Liver (tissue), 9 donors: ENCODE data around the gene DNPH1. TPM values are rescaled to one million over a fixed set of nuclear protein-coding genes. Genes with fewer than 3 reads are reported as not detected.

Experiments
- DNase-seq: peaks from one replicate; pipeline ENCODE4 v3.0.0-alpha.2; 2017; ENCODE audit warnings: low spot score
- H3K27ac ChIP-seq, 2 donors: one replicate each; pipeline ENCODE4 v1.7.0; 2013; ENCODE audit warnings: inconsistent platforms in 2 of 2, low read length in 2 of 2, control low read depth in 1 of 2, low read depth in 1 of 2, mild to moderate bottlenecking in 1 of 2
- H3K27me3 ChIP-seq, 4 donors: one replicate each; pipeline versions ENCODE4 v1.6.1 to v1.7.0; 2013; ENCODE audit warnings: low read length in 3 of 4, inconsistent platforms in 1 of 4, mild to moderate bottlenecking in 1 of 4, moderate library complexity in 1 of 4; ENCODE audit not compliant: control insufficient read depth in 4 of 4, insufficient read depth in 4 of 4
- H3K36me3 ChIP-seq, 4 donors: one replicate each; pipeline versions ENCODE4 v1.6.1 to v1.7.0; 2013; ENCODE audit warnings: low read length in 3 of 4, mild to moderate bottlenecking in 3 of 4, low read depth in 1 of 4, moderate library complexity in 1 of 4; ENCODE audit not compliant: control insufficient read depth in 4 of 4, insufficient read depth in 3 of 4
- H3K4me1 ChIP-seq, 4 donors: one replicate each; pipeline versions ENCODE4 v1.6.1 to v1.7.0; 2013; ENCODE audit warnings: low read length in 3 of 4, mild to moderate bottlenecking in 3 of 4, moderate library complexity in 1 of 4; ENCODE audit not compliant: control insufficient read depth in 4 of 4, insufficient read depth in 4 of 4
- H3K4me3 ChIP-seq, 3 donors: one replicate each; pipeline versions ENCODE4 v1.6.1 to v1.7.0; 2013; ENCODE audit warnings: low read length in 3 of 3, control low read depth in 1 of 3, low read depth in 1 of 3, mild to moderate bottlenecking in 1 of 3
- H3K9ac ChIP-seq, 2 donors: one replicate each; pipeline ENCODE4 v1.7.0; 2013; ENCODE audit warnings: low read length in 2 of 2, mild to moderate bottlenecking in 2 of 2, moderate library complexity in 2 of 2, control low read depth in 1 of 2, low read depth in 1 of 2
- H3K9me3 ChIP-seq, 4 donors: one replicate each; pipeline versions ENCODE4 v1.6.1 to v1.7.0; 2013; ENCODE audit warnings: low read length in 3 of 4; ENCODE audit not compliant: control insufficient read depth in 4 of 4
- EGR1 ChIP-seq, 2 donors: IDR thresholded peaks; 2 replicates each; pipeline ENCODE4 v1.6.1; 2016 to 2018; ENCODE audit warnings: antibody characterized with exemption in 2 of 2, low read depth in 2 of 2
- FOXA1 ChIP-seq: IDR thresholded peaks from 2 replicates; pipeline ENCODE4 v1.6.1; 2016; ENCODE audit warnings: antibody characterized with exemption
- HNF4A ChIP-seq, 2 donors: conservative IDR thresholded peaks; 2 replicates each; pipeline ENCODE4 v1.6.1; 2016; ENCODE audit warnings: antibody characterized with exemption in 2 of 2, mild to moderate bottlenecking in 2 of 2
- HNF4G ChIP-seq: IDR thresholded peaks from 2 replicates; pipeline ENCODE4 v1.6.1; 2016; ENCODE audit warnings: antibody characterized with exemption
- JUND ChIP-seq, 2 donors: IDR thresholded peaks; 2 replicates each; pipeline ENCODE4 v1.6.1; 2016; ENCODE audit warnings: antibody characterized with exemption in 2 of 2
- NR2F2 ChIP-seq: IDR thresholded peaks from 2 replicates; pipeline ENCODE4 v1.6.1; 2016; ENCODE audit warnings: antibody characterized with exemption
- RAD21 ChIP-seq, 2 donors: IDR thresholded peaks; 2 replicates each; pipeline ENCODE4 v1.6.1; 2016; ENCODE audit warnings: antibody characterized with exemption in 2 of 2, mild to moderate bottlenecking in 2 of 2
- RXRA ChIP-seq, 2 donors: IDR thresholded peaks; 2 replicates each; pipeline ENCODE4 v1.6.1; 2017 to 2018; ENCODE audit warnings: antibody characterized with exemption in 2 of 2, mild to moderate bottlenecking in 1 of 2
- TAF1 ChIP-seq: conservative IDR thresholded peaks from 2 replicates; pipeline ENCODE4 v1.6.1; 2016; ENCODE audit warnings: antibody characterized with exemption, mild to moderate bottlenecking
- WGBS: extraction: QIAGEN DNeasy Blood & Tissue Kit; methylation state at CpG from one replicate; pipeline ENCODE4 v1.1.7; 2013; 5-methylcytosine and 5-hydroxymethylcytosine counted together
- polyA plus RNA-seq, 2 donors: library from polyadenylated mRNA; stranded (reverse) in 1 of 2; unstranded in 1 of 2; fragments of 200-250 nt in 1 of 2; fragments of >200 nt in 1 of 2; fragmentation: Nextera tagmentation in 1 of 2; extraction: Ambion mirVana in 1 of 2; gene quantifications; one replicate each; pipeline versions ENCODE4 v1.2.1 to v1.2.3, GENCODE V29; 2013 to 2015
- total RNA-seq, 2 donors: library from RNA; depleted of rRNA; stranded (reverse); fragments of >200 nt; gene quantifications; one replicate each; pipeline ENCODE4 v1.2.3, GENCODE V29; 2014
- TF ChIP-seq, protein P1 (sequence below): fragments of 150-350 bp; IDR thresholded peaks from 2 replicates; pipeline ENCODE4 v1.5.1; 2017; ENCODE audit warnings: improper control_type of control experiment, low read depth, low read length; ENCODE audit not compliant: missing input control
- TF ChIP-seq, protein P2 (sequence below): IDR thresholded peaks from 2 replicates; pipeline ENCODE4 v1.6.1; 2016; ENCODE audit warnings: antibody characterized with exemption
- TF ChIP-seq, protein P3 (sequence below): IDR thresholded peaks from 2 replicates; pipeline ENCODE4 v1.6.1; 2016; ENCODE audit warnings: antibody characterized with exemption, mild to moderate bottlenecking
- TF ChIP-seq, protein P4 (sequence below): IDR thresholded peaks from 2 replicates; pipeline ENCODE4 v1.6.1; 2016; ENCODE audit warnings: antibody characterized with exemption
- donor health status: healthy.
- donor health status: healthy.
- donor health status: healthy.
- donor health status: healthy.
- donor health status: healthy.

The DNPH1 gene
- total and polyA plus RNA-seq, 4 donors, result 53.2 to 195 (median 103) TPM

DNA sequence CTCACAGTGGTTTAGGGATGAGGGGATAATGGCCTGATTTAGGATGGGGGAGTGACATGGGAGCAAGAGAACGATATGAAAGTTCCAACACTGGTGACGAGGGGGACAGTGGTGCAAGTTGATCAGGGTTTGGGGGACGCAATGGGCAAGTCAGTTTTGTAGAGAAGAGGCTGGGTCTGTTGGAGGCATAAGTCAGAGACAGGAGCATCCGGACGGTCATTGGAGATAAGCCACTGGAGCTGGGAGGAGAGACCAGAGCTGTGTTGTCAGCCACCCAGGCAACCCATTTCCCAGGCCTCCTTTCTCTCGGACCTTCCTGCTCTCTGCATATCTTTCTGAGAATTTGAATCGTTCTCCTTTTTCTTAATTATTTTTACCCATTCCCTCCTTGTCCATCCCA lies 9.5 kb downstream of the DNPH1 start:
- Histone ChIP-seq H3K9me3 (no peaks in the 10 kb centered on the region), H3K27me3 (no peaks in the 10 kb centered on the region), H3K27ac (no peak overlapping the region), H3K4me3 (no peak overlapping the region), H3K9ac (no peak overlapping the region), H3K4me1 (no peaks in the 10 kb centered on the region), H3K36me3 (peaks cover 10 to 42% (median 11%) of the 10 kb centered on the region in 4 donors)
- 97% methylated on average over 7 of the region's 7 CpGs for WGBS
- DNase-seq, result no peak
- TF ChIP-seq, protein P1, sequence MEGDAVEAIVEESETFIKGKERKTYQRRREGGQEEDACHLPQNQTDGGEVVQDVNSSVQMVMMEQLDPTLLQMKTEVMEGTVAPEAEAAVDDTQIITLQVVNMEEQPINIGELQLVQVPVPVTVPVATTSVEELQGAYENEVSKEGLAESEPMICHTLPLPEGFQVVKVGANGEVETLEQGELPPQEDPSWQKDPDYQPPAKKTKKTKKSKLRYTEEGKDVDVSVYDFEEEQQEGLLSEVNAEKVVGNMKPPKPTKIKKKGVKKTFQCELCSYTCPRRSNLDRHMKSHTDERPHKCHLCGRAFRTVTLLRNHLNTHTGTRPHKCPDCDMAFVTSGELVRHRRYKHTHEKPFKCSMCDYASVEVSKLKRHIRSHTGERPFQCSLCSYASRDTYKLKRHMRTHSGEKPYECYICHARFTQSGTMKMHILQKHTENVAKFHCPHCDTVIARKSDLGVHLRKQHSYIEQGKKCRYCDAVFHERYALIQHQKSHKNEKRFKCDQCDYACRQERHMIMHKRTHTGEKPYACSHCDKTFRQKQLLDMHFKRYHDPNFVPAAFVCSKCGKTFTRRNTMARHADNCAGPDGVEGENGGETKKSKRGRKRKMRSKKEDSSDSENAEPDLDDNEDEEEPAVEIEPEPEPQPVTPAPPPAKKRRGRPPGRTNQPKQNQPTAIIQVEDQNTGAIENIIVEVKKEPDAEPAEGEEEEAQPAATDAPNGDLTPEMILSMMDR, result no peak
- no peak for TF ChIP-seq EGR1 (IDR thresholded peaks at IDR 0.05; ENCODE audit: low read depth in 2 of 2)
- TF ChIP-seq, protein P2, sequence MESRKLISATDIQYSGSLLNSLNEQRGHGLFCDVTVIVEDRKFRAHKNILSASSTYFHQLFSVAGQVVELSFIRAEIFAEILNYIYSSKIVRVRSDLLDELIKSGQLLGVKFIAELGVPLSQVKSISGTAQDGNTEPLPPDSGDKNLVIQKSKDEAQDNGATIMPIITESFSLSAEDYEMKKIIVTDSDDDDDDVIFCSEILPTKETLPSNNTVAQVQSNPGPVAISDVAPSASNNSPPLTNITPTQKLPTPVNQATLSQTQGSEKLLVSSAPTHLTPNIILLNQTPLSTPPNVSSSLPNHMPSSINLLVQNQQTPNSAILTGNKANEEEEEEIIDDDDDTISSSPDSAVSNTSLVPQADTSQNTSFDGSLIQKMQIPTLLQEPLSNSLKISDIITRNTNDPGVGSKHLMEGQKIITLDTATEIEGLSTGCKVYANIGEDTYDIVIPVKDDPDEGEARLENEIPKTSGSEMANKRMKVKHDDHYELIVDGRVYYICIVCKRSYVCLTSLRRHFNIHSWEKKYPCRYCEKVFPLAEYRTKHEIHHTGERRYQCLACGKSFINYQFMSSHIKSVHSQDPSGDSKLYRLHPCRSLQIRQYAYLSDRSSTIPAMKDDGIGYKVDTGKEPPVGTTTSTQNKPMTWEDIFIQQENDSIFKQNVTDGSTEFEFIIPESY, result no peak
- no peak for TF ChIP-seq FOXA1
- TF ChIP-seq HNF4A (conservative IDR thresholded peaks at IDR 0.05), result no peak
- TF ChIP-seq RAD21 (IDR thresholded peaks at IDR 0.05), result no peak
- TF ChIP-seq RXRA (IDR thresholded peaks at IDR 0.05), result no peak
- TF ChIP-seq JUND (IDR thresholded peaks at IDR 0.05), result no peak
- TF ChIP-seq, protein P3, sequence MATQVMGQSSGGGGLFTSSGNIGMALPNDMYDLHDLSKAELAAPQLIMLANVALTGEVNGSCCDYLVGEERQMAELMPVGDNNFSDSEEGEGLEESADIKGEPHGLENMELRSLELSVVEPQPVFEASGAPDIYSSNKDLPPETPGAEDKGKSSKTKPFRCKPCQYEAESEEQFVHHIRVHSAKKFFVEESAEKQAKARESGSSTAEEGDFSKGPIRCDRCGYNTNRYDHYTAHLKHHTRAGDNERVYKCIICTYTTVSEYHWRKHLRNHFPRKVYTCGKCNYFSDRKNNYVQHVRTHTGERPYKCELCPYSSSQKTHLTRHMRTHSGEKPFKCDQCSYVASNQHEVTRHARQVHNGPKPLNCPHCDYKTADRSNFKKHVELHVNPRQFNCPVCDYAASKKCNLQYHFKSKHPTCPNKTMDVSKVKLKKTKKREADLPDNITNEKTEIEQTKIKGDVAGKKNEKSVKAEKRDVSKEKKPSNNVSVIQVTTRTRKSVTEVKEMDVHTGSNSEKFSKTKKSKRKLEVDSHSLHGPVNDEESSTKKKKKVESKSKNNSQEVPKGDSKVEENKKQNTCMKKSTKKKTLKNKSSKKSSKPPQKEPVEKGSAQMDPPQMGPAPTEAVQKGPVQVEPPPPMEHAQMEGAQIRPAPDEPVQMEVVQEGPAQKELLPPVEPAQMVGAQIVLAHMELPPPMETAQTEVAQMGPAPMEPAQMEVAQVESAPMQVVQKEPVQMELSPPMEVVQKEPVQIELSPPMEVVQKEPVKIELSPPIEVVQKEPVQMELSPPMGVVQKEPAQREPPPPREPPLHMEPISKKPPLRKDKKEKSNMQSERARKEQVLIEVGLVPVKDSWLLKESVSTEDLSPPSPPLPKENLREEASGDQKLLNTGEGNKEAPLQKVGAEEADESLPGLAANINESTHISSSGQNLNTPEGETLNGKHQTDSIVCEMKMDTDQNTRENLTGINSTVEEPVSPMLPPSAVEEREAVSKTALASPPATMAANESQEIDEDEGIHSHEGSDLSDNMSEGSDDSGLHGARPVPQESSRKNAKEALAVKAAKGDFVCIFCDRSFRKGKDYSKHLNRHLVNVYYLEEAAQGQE, result no peak
- no peak for TF ChIP-seq TAF1

DNA sequence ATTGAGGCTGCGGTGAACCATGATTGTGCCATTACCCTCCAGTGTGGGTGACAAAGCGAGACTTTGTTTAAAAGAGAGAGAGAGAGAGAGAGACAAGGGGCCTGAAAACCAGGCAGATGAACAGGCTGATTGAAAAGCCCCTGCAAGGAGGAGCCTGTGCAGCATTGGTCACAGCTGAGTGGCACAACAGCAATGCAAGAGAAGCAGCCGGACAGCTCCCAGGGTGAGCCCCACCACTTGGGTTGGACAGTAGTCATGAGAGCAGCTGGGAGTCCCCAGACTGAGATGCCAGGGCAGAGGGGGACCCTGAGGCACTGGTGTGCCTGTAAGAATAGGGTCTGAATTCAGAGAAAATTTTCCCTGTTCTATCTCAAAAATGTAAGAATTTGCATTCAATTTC lies 10.2 kb downstream of the DNPH1 start:
- Histone ChIP-seq H3K4me1 (no peaks in the 10 kb centered on the region), H3K9ac (no peak overlapping the region), H3K9me3 (no peaks in the 10 kb centered on the region), H3K36me3 (peaks cover 10 to 36% (median 11%) of the 10 kb centered on the region in 4 donors), H3K4me3 (no peak overlapping the region), H3K27me3 (no peaks in the 10 kb centered on the region), H3K27ac (no peak overlapping the region)
- DNase-seq, result no peak
- WGBS, result 100% methylated on average over 3 of the region's 3 CpGs
- no peak for TF ChIP-seq RAD21 (IDR thresholded peaks at IDR 0.05)
- TF ChIP-seq, protein P4, sequence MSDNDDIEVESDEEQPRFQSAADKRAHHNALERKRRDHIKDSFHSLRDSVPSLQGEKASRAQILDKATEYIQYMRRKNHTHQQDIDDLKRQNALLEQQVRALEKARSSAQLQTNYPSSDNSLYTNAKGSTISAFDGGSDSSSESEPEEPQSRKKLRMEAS, result no peak
- no peak for TF ChIP-seq HNF4G
- no peak for TF ChIP-seq HNF4A (conservative IDR thresholded peaks at IDR 0.05)
- TF ChIP-seq RXRA (IDR thresholded peaks at IDR 0.05), result no peak
- TF ChIP-seq, protein P2, result no peak
- TF ChIP-seq JUND (IDR thresholded peaks at IDR 0.05), result no peak
- TF ChIP-seq NR2F2, result no peak
